ENCODE measurements around the gene B3GNT9. TPM values are rescaled to one million over a fixed set of nuclear protein-coding genes. Genes with fewer than 3 reads are reported as not detected.

Gene B3GNT9
- total RNA-seq, 3 donors from 2014 or later (not counting 1 experiment from before 2014, with no cell fraction given): 0.80 to 1.3 (median 1.0) TPM

- H3K27me3 Mint-ChIP-seq (ENCODE audit: low read depth in 2 of 2): peaks cover 0 to 10% of the 10 kb centered on the region in 2 donors
- Histone ChIP-seq H3K27ac (ENCODE audit: low read length) (no peak overlapping the region), H3K4me1 (ENCODE audit: control insufficient read depth, insufficient read depth, low read length) (peaks cover 8% of the 10 kb centered on the region), H3K9me3 (ENCODE audit: control insufficient read depth, insufficient read depth, low read length) (no peaks in the 10 kb centered on the region), H3K27me3 (ENCODE audit: control insufficient read depth, insufficient read depth, low read length) (peaks cover 7% of the 10 kb centered on the region), H3K4me3 (ENCODE audit: low read length) (no peak overlapping the region), H3K36me3 (ENCODE audit: control insufficient read depth, insufficient read depth, low read length) (peaks cover 46% of the 10 kb centered on the region)
- peaks cover 0 to 7% of the 10 kb centered on the region in 2 donors for H3K4me1 Mint-ChIP-seq
- DNase-seq (no peak), ATAC-seq (no peak)
- no peak for TF ChIP-seq CTCF (IDR thresholded peaks at IDR 0.05)
- H3K9me3 Mint-ChIP-seq: no peaks in the 10 kb centered on the region
- WGBS (ENCODE audit: insufficient coverage): 92% methylated on average over 7 of the region's 7 CpGs
- no peak overlapping the region for H3K27ac Mint-ChIP-seq
- no peak overlapping the region for H3K4me3 Mint-ChIP-seq
- no peaks in the 10 kb centered on the region for H3K36me3 Mint-ChIP-seq
- intact Hi-C loops (cut with micrococcal nuclease): no loop called here
These were observed 4.1 kb downstream of the B3GNT9 start for GRCh38 chr16:67146523-67147357.

- no peak overlapping the region for H3K27ac Mint-ChIP-seq
- H3K27me3 ChIP-seq (ENCODE audit: control insufficient read depth, insufficient read depth, low read length): peaks cover under 1% of the 10 kb centered on the region
- 91% methylated on average over 1 of the region's 2 CpGs for WGBS (ENCODE audit: insufficient coverage)
- H3K27me3 Mint-ChIP-seq (ENCODE audit: low read depth in 2 of 2): peaks cover 0 to 5% of the 10 kb centered on the region in 2 donors
- H3K4me1 Mint-ChIP-seq: no peaks in the 10 kb centered on the region
- no peak for TF ChIP-seq CTCF (IDR thresholded peaks at IDR 0.05)
- H3K27ac ChIP-seq (ENCODE audit: low read length): no peak overlapping the region
- H3K4me1 ChIP-seq (ENCODE audit: control insufficient read depth, insufficient read depth, low read length): peaks cover 4% of the 10 kb centered on the region
- H3K4me3 ChIP-seq (ENCODE audit: low read length): no peak overlapping the region
- DNase-seq (no peak), ATAC-seq (no peak)
- H3K36me3 ChIP-seq (ENCODE audit: control insufficient read depth, insufficient read depth, low read length): peaks cover 55% of the 10 kb centered on the region
- no peaks in the 10 kb centered on the region for H3K9me3 Mint-ChIP-seq
- intact Hi-C loops (cut with micrococcal nuclease): no loop called here
- H3K36me3 Mint-ChIP-seq: peaks cover 4% of the 10 kb centered on the region
- no peaks in the 10 kb centered on the region for H3K9me3 ChIP-seq (ENCODE audit: control insufficient read depth, insufficient read depth, low read length)
- H3K4me3 Mint-ChIP-seq: no peak overlapping the region
These were observed 5.1 kb downstream of the B3GNT9 start for GRCh38 chr16:67145746-67146145.

GRCh38 chr16:67144943-67145342 lies 5.9 kb downstream of the B3GNT9 start:
- Histone ChIP-seq H3K27ac (ENCODE audit: low read length) (no peak overlapping the region), H3K4me1 (ENCODE audit: control insufficient read depth, insufficient read depth, low read length) (no peaks in the 10 kb centered on the region), H3K36me3 (ENCODE audit: control insufficient read depth, insufficient read depth, low read length) (peaks cover 64% of the 10 kb centered on the region), H3K9me3 (ENCODE audit: control insufficient read depth, insufficient read depth, low read length) (no peaks in the 10 kb centered on the region), H3K4me3 (ENCODE audit: low read length) (no peak overlapping the region), H3K27me3 (ENCODE audit: control insufficient read depth, insufficient read depth, low read length) (no peaks in the 10 kb centered on the region)
- no peak for DNase-seq
- Mint-ChIP-seq H3K4me1 (no peaks in the 10 kb centered on the region), H3K36me3 (peaks cover 12% of the 10 kb centered on the region), H3K9me3 (no peaks in the 10 kb centered on the region), H3K27me3 (ENCODE audit: low read depth in 2 of 2) (peaks cover 0 to 5% of the 10 kb centered on the region in 2 donors), H3K4me3 (no peak overlapping the region), H3K27ac (no peak overlapping the region)
- intact Hi-C loops (cut with micrococcal nuclease): no loop called here
- ATAC-seq: no peak
- WGBS (ENCODE audit: insufficient coverage): 93% methylated on average over 2 of the region's 2 CpGs
- TF ChIP-seq CTCF (IDR thresholded peaks at IDR 0.05): no peak
